BLaER1 treated with 17β-estradiol and CSF1 and Interleukin-3, amounts not matched to agents 10 nM and 100 nM (cell line): ENCODE data around the gene CTSE.

Experiments used
- H3K27ac ChIP-seq, 11 experiments: shearing (Covaris generic); formaldehyde crosslinking; 2 replicates each; pipeline ENCODE4 v1.8.1; 2022
- H3K27me3 ChIP-seq, 11 experiments: shearing (Covaris generic); formaldehyde crosslinking; 2 replicates each; pipeline ENCODE4 v1.8.1; 2022
- H3K36me3 ChIP-seq, 11 experiments: shearing (Covaris generic); formaldehyde crosslinking; 2 replicates each; pipeline ENCODE4 v1.8.1; 2022
- H3K4me1 ChIP-seq, 10 experiments: shearing (Covaris generic); formaldehyde crosslinking; 2 replicates each; pipeline ENCODE4 v1.8.1; 2022
- H3K4me2 ChIP-seq, 11 experiments: shearing (Covaris generic); formaldehyde crosslinking; 2 replicates each; pipeline ENCODE4 v1.8.1; 2022
- H3K4me3 ChIP-seq, 10 experiments: shearing (Covaris generic); formaldehyde crosslinking; 2 replicates each; pipeline ENCODE4 v1.8.1; 2022
- H3K9ac ChIP-seq, 11 experiments: shearing (Covaris generic); formaldehyde crosslinking; 2 replicates each; pipeline ENCODE4 v1.8.1; 2022
- H3K9me3 ChIP-seq, 11 experiments: shearing (Covaris generic); formaldehyde crosslinking; replicated peaks in 1 of 11; 2 replicates each; pipeline ENCODE4 v1.8.1; 2022
- H4K20me1 ChIP-seq, 11 experiments: shearing (Covaris generic); formaldehyde crosslinking; 2 replicates each; pipeline ENCODE4 v1.8.1; 2022
- Cebpa-rat ChIP-seq, 11 experiments: shearing (Covaris generic); IDR thresholded peaks; 2 replicates each; pipeline ENCODE4 v1.8.1; 2022

Gene CTSE

GRCh38 chr1:205976708-205977401 lies 46.8 kb downstream of the CTSE start:
- Histone ChIP-seq H3K4me1 (peaks cover 23 to 45% (median 37%) of the 10 kb centered on the region in 10 experiments), H3K4me2 (peak overlapping the region; percentile 1 to 73 (median 48); a peak in 18 of 22 replicates), H3K9ac (peak overlapping the region in 4 of 11 experiments; percentile 3 to 53 (median 26); a peak in 4 of 22 replicates), H3K27ac (0 out of 22 replicates have a peak overlapping the region, but pooled peaks of 1 of the 11 experiments have one; percentile 14), H3K9me3 (no peaks in the 10 kb centered on the region), H3K27me3 (no peaks in the 10 kb centered on the region), H3K36me3 (peaks cover 0 to 27% (median 0%) of the 10 kb centered on the region in 11 experiments; a peak in 6 of 22 replicates), H4K20me1 (peaks cover 0 to 26% (median 0%) of the 10 kb centered on the region in 11 experiments; a peak in 2 of 22 replicates), H3K4me3 (no peak overlapping the region)
- no peak for TF ChIP-seq Cebpa-rat (IDR thresholded peaks at IDR 0.05)

GRCh38 chr1:205976036-205976435 lies 47.7 kb downstream of the CTSE start:
- peaks cover 21 to 51% (median 44%) of the 10 kb centered on the region in 10 experiments for H3K4me1 ChIP-seq
- no peak overlapping the region for H3K27ac ChIP-seq
- no peak overlapping the region for H3K4me3 ChIP-seq
- H3K4me2 ChIP-seq: peak overlapping the region in 7 of 11 experiments; percentile 21 to 73 (median 53); a peak in 8 of 22 replicates
- no peak for TF ChIP-seq Cebpa-rat (IDR thresholded peaks at IDR 0.05)
- H3K9me3 ChIP-seq: no peaks in the 10 kb centered on the region
- H3K36me3 ChIP-seq: peaks cover 0 to 26% (median 0%) of the 10 kb centered on the region in 11 experiments; a peak in 5 of 22 replicates
- peak overlapping the region in 1 of 11 experiments; percentile 3; a peak in 1 of 22 replicates for H3K9ac ChIP-seq
- no peaks in the 10 kb centered on the region for H3K27me3 ChIP-seq
- peaks cover 0 to 26% (median 0%) of the 10 kb centered on the region in 11 experiments; a peak in 2 of 22 replicates for H4K20me1 ChIP-seq

GRCh38 chr1:205975387-205975998 lies 48.2 kb downstream of the CTSE start:
- Histone ChIP-seq H3K4me3 (no peak overlapping the region), H4K20me1 (peaks cover 0 to 25% (median 0%) of the 10 kb centered on the region in 11 experiments; a peak in 2 of 22 replicates), H3K4me2 (peak overlapping the region in 5 of 11 experiments; percentile 19 to 65 (median 22); a peak in 2 of 22 replicates), H3K36me3 (peaks cover 0 to 26% (median 0%) of the 10 kb centered on the region in 11 experiments; a peak in 5 of 22 replicates), H3K27ac (no peak overlapping the region), H3K4me1 (peaks cover 17 to 54% (median 46%) of the 10 kb centered on the region in 10 experiments), H3K9ac (no peak overlapping the region), H3K9me3 (no peaks in the 10 kb centered on the region), H3K27me3 (no peaks in the 10 kb centered on the region)
- TF ChIP-seq Cebpa-rat (IDR thresholded peaks at IDR 0.05): no peak

GRCh38 chr1:205974712-205975111 lies 49.0 kb downstream of the CTSE start:
- H3K36me3 ChIP-seq: peaks cover 0 to 20% (median 0%) of the 10 kb centered on the region in 11 experiments; a peak in 5 of 22 replicates
- no peak overlapping the region for H3K27ac ChIP-seq
- peaks cover 0 to 18% (median 0%) of the 10 kb centered on the region in 11 experiments; a peak in 1 of 22 replicates for H4K20me1 ChIP-seq
- no peaks in the 10 kb centered on the region for H3K27me3 ChIP-seq
- no peak overlapping the region for H3K4me3 ChIP-seq
- no peak overlapping the region for H3K4me2 ChIP-seq
- TF ChIP-seq Cebpa-rat (IDR thresholded peaks at IDR 0.05): no peak
- no peaks in the 10 kb centered on the region for H3K9me3 ChIP-seq
- H3K4me1 ChIP-seq: peaks cover 9 to 50% (median 40%) of the 10 kb centered on the region in 10 experiments
- no peak overlapping the region for H3K9ac ChIP-seq

- H3K9ac ChIP-seq: no peak overlapping the region
- H3K36me3 ChIP-seq: peaks cover 0 to 9% (median 0%) of the 10 kb centered on the region in 11 experiments; a peak in 4 of 22 replicates
- H4K20me1 ChIP-seq: peaks cover 0 to 11% (median 0%) of the 10 kb centered on the region in 11 experiments; a peak in 1 of 22 replicates
- H3K4me3 ChIP-seq: no peak overlapping the region
- H3K9me3 ChIP-seq: no peaks in the 10 kb centered on the region
- no peak overlapping the region for H3K4me2 ChIP-seq
- no peaks in the 10 kb centered on the region for H3K27me3 ChIP-seq
- no peak overlapping the region for H3K27ac ChIP-seq
- peaks cover 8 to 45% (median 33%) of the 10 kb centered on the region in 10 experiments; a peak in 19 of 20 replicates for H3K4me1 ChIP-seq
- no peak for TF ChIP-seq Cebpa-rat (IDR thresholded peaks at IDR 0.05)
Measured at GRCh38 chr1:205973377-205974232, 50.1 kb downstream of the CTSE start.

- H3K27ac ChIP-seq: no peak overlapping the region
- no peaks in the 10 kb centered on the region for H3K27me3 ChIP-seq
- no peaks in the 10 kb centered on the region for H3K36me3 ChIP-seq
- no peak for TF ChIP-seq Cebpa-rat (IDR thresholded peaks at IDR 0.05)
- peaks cover 8 to 48% (median 34%) of the 10 kb centered on the region in 10 experiments; a peak in 19 of 20 replicates for H3K4me1 ChIP-seq
- H3K9me3 ChIP-seq: no peaks in the 10 kb centered on the region
- no peak overlapping the region for H3K9ac ChIP-seq
- H4K20me1 ChIP-seq: peaks cover 0 to 7% (median 0%) of the 10 kb centered on the region in 11 experiments; a peak in 1 of 22 replicates
- no peak overlapping the region for H3K4me2 ChIP-seq
- H3K4me3 ChIP-seq: no peak overlapping the region
Measured at GRCh38 chr1:205972491-205973168, 51.1 kb downstream of the CTSE start.

- Histone ChIP-seq H3K4me1 (peaks cover 8 to 51% (median 38%) of the 10 kb centered on the region in 10 experiments; a peak in 19 of 20 replicates), H3K4me2 (no peak overlapping the region), H3K27ac (no peak overlapping the region), H3K9ac (no peak overlapping the region), H4K20me1 (peaks cover 0 to 5% (median 0%) of the 10 kb centered on the region in 11 experiments; a peak in 1 of 22 replicates), H3K4me3 (no peak overlapping the region), H3K27me3 (no peaks in the 10 kb centered on the region), H3K9me3 (no peaks in the 10 kb centered on the region), H3K36me3 (no peaks in the 10 kb centered on the region)
- no peak for TF ChIP-seq Cebpa-rat (IDR thresholded peaks at IDR 0.05)
Measured at GRCh38 chr1:205972081-205972480, 51.6 kb downstream of the CTSE start.

GRCh38 chr1:205971082-205971481 lies 52.6 kb downstream of the CTSE start:
- Histone ChIP-seq H3K4me2 (peak overlapping the region in 9 of 11 experiments; percentile 8 to 74 (median 43); a peak in 16 of 22 replicates), H3K27ac (no peak overlapping the region), H4K20me1 (no peaks in the 10 kb centered on the region), H3K4me1 (peaks cover 8 to 50% (median 34%) of the 10 kb centered on the region in 10 experiments; a peak in 19 of 20 replicates), H3K36me3 (no peaks in the 10 kb centered on the region), H3K4me3 (no peak overlapping the region), H3K9me3 (no peaks in the 10 kb centered on the region), H3K9ac (no peak overlapping the region), H3K27me3 (no peaks in the 10 kb centered on the region)
- TF ChIP-seq Cebpa-rat (IDR thresholded peaks at IDR 0.05): no peak
